Liver (tissue), 3 donors: ENCODE data around the gene ATP2C1.

ENCODE experiments used
- EGR1 ChIP-seq, 2 donors: IDR thresholded peaks; 2 replicates each; pipeline ENCODE4 v1.6.1; 2016 to 2018; ENCODE audit warnings: antibody characterized with exemption in 2 of 2, low read depth in 2 of 2
- GABPA ChIP-seq, 2 donors: IDR thresholded peaks in 1 of 2; conservative IDR thresholded peaks in 1 of 2; 2 replicates each; pipeline ENCODE4 v1.6.1; 2016; ENCODE audit warnings: antibody characterized with exemption in 2 of 2, mild to moderate bottlenecking in 1 of 2, moderate library complexity in 1 of 2
- JUND ChIP-seq, 2 donors: IDR thresholded peaks; 2 replicates each; pipeline ENCODE4 v1.6.1; 2016; ENCODE audit warnings: antibody characterized with exemption in 2 of 2
- NR2F2 ChIP-seq: IDR thresholded peaks from 2 replicates; pipeline ENCODE4 v1.6.1; 2016; ENCODE audit warnings: antibody characterized with exemption
- RAD21 ChIP-seq, 2 donors: IDR thresholded peaks; 2 replicates each; pipeline ENCODE4 v1.6.1; 2016; ENCODE audit warnings: antibody characterized with exemption in 2 of 2, mild to moderate bottlenecking in 2 of 2
- RXRA ChIP-seq, 2 donors: IDR thresholded peaks; 2 replicates each; pipeline ENCODE4 v1.6.1; 2017 to 2018; ENCODE audit warnings: antibody characterized with exemption in 2 of 2, mild to moderate bottlenecking in 1 of 2
- SP1 ChIP-seq: IDR thresholded peaks from 2 replicates; pipeline ENCODE4 v1.6.1; 2018; ENCODE audit warnings: antibody characterized with exemption, mild to moderate bottlenecking
- TAF1 ChIP-seq: conservative IDR thresholded peaks from 2 replicates; pipeline ENCODE4 v1.6.1; 2016; ENCODE audit warnings: antibody characterized with exemption, mild to moderate bottlenecking
- TF ChIP-seq, protein P1 (sequence below): fragments of 150-350 bp; IDR thresholded peaks from 2 replicates; pipeline ENCODE4 v1.5.1; 2017; ENCODE audit warnings: improper control_type of control experiment, low read depth, low read length; ENCODE audit not compliant: missing input control
- TF ChIP-seq, protein P2 (sequence below): IDR thresholded peaks from 2 replicates; pipeline ENCODE4 v1.6.1; 2016; ENCODE audit warnings: antibody characterized with exemption
- TF ChIP-seq, protein P3 (sequence below): IDR thresholded peaks from 2 replicates; pipeline ENCODE4 v1.6.1; 2016; ENCODE audit warnings: antibody characterized with exemption, mild to moderate bottlenecking
- donor health status: healthy.
- donor health status: healthy.

GRCh38 chr3:130932979-130933378, 39.1 kb downstream of the ATP2C1 start:
- TF ChIP-seq, protein P1, sequence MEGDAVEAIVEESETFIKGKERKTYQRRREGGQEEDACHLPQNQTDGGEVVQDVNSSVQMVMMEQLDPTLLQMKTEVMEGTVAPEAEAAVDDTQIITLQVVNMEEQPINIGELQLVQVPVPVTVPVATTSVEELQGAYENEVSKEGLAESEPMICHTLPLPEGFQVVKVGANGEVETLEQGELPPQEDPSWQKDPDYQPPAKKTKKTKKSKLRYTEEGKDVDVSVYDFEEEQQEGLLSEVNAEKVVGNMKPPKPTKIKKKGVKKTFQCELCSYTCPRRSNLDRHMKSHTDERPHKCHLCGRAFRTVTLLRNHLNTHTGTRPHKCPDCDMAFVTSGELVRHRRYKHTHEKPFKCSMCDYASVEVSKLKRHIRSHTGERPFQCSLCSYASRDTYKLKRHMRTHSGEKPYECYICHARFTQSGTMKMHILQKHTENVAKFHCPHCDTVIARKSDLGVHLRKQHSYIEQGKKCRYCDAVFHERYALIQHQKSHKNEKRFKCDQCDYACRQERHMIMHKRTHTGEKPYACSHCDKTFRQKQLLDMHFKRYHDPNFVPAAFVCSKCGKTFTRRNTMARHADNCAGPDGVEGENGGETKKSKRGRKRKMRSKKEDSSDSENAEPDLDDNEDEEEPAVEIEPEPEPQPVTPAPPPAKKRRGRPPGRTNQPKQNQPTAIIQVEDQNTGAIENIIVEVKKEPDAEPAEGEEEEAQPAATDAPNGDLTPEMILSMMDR = no peak
- TF ChIP-seq RXRA (IDR thresholded peaks at IDR 0.05) (no peak), EGR1 (IDR thresholded peaks at IDR 0.05; ENCODE audit: low read depth in 2 of 2) (no peak), NR2F2 (no peak), GABPA (IDR thresholded peaks at IDR 0.05 in 1 of 2, conservative IDR thresholded peaks at IDR 0.05 in 1 of 2) (no peak), JUND (IDR thresholded peaks at IDR 0.05) (no peak), TAF1 (no peak), SP1 (no peak), RAD21 (IDR thresholded peaks at IDR 0.05) (no peak)
- TF ChIP-seq, protein P2, sequence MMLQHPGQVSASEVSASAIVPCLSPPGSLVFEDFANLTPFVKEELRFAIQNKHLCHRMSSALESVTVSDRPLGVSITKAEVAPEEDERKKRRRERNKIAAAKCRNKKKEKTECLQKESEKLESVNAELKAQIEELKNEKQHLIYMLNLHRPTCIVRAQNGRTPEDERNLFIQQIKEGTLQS = no peak
- TF ChIP-seq, protein P3, sequence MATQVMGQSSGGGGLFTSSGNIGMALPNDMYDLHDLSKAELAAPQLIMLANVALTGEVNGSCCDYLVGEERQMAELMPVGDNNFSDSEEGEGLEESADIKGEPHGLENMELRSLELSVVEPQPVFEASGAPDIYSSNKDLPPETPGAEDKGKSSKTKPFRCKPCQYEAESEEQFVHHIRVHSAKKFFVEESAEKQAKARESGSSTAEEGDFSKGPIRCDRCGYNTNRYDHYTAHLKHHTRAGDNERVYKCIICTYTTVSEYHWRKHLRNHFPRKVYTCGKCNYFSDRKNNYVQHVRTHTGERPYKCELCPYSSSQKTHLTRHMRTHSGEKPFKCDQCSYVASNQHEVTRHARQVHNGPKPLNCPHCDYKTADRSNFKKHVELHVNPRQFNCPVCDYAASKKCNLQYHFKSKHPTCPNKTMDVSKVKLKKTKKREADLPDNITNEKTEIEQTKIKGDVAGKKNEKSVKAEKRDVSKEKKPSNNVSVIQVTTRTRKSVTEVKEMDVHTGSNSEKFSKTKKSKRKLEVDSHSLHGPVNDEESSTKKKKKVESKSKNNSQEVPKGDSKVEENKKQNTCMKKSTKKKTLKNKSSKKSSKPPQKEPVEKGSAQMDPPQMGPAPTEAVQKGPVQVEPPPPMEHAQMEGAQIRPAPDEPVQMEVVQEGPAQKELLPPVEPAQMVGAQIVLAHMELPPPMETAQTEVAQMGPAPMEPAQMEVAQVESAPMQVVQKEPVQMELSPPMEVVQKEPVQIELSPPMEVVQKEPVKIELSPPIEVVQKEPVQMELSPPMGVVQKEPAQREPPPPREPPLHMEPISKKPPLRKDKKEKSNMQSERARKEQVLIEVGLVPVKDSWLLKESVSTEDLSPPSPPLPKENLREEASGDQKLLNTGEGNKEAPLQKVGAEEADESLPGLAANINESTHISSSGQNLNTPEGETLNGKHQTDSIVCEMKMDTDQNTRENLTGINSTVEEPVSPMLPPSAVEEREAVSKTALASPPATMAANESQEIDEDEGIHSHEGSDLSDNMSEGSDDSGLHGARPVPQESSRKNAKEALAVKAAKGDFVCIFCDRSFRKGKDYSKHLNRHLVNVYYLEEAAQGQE = no peak
